ENCODE results near the gene CD226.

DNA sequence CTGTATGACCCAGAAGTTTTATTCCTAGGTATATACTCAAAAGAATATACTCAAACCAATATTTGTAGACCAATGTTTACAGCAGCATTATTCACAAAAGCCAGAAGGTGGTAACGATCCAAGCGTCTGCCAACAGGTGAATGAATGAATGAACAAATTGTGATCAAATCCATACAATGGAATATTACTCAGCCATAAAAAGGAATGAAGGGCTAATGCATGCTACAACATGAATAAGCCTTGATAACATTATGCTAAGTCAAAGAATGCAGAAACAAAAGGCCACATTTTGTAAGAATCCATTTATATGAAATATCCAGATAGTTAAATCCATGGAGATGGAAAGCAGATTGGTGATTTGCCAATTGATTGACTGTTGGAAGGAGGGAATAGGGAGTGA, 5.5 kb upstream of the CD226 start:
- TF ChIP-seq BACH2 (CRISPR knock-in tag; IDR thresholded peaks at IDR 0.05; ENCODE audit: borderline replicate concordance) (no peak), ESRRG (CRISPR knock-in tag; IDR thresholded peaks at IDR 0.05) (no peak), ZFP3 (CRISPR knock-in tag; IDR thresholded peaks at IDR 0.05) (no peak), OSR1 (CRISPR knock-in tag; IDR thresholded peaks at IDR 0.05) (no peak), PPARA (CRISPR knock-in tag; IDR thresholded peaks at IDR 0.05; ENCODE audit: borderline replicate concordance) (no peak), TOX (CRISPR knock-in tag; IDR thresholded peaks at IDR 0.05; ENCODE audit: borderline replicate concordance) (no peak), CSRNP3 (CRISPR knock-in tag; IDR thresholded peaks at IDR 0.05) (no peak), ZNF565 (CRISPR knock-in tag; conservative IDR thresholded peaks at IDR 0.05; ENCODE audit: low read depth) (no peak), ISL1 (CRISPR knock-in tag; IDR thresholded peaks at IDR 0.05) (no peak), RARB (CRISPR knock-in tag; IDR thresholded peaks at IDR 0.05) (no peak)
- TF ChIP-seq, protein P1, sequence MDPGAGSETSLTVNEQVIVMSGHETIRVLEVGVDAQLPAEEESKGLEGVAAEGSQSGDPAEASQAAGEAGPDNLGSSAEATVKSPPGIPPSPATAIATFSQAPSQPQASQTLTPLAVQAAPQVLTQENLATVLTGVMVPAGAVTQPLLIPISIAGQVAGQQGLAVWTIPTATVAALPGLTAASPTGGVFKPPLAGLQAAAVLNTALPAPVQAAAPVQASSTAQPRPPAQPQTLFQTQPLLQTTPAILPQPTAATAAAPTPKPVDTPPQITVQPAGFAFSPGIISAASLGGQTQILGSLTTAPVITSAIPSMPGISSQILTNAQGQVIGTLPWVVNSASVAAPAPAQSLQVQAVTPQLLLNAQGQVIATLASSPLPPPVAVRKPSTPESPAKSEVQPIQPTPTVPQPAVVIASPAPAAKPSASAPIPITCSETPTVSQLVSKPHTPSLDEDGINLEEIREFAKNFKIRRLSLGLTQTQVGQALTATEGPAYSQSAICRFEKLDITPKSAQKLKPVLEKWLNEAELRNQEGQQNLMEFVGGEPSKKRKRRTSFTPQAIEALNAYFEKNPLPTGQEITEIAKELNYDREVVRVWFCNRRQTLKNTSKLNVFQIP (CRISPR knock-in tag; IDR thresholded peaks at IDR 0.05; ENCODE audit: borderline replicate concordance, low read depth): no peak
- TF ChIP-seq, protein P2, sequence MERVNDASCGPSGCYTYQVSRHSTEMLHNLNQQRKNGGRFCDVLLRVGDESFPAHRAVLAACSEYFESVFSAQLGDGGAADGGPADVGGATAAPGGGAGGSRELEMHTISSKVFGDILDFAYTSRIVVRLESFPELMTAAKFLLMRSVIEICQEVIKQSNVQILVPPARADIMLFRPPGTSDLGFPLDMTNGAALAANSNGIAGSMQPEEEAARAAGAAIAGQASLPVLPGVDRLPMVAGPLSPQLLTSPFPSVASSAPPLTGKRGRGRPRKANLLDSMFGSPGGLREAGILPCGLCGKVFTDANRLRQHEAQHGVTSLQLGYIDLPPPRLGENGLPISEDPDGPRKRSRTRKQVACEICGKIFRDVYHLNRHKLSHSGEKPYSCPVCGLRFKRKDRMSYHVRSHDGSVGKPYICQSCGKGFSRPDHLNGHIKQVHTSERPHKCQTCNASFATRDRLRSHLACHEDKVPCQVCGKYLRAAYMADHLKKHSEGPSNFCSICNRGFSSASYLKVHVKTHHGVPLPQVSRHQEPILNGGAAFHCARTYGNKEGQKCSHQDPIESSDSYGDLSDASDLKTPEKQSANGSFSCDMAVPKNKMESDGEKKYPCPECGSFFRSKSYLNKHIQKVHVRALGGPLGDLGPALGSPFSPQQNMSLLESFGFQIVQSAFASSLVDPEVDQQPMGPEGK (CRISPR knock-in tag; IDR thresholded peaks at IDR 0.05; ENCODE audit: borderline replicate concordance): no peak
